Suprapubic skin (tissue), 4 donors: ENCODE results near the gene COMMD6. TPM values are rescaled to one million over a fixed set of nuclear protein-coding genes. Genes with fewer than 3 reads are reported as not detected.

Experiments
- DNase-seq, 2 donors: peaks; one replicate each; pipeline ENCODE4 v3.0.0-alpha.2; 2019; ENCODE audit warnings: low spot score in 2 of 2
- H3K27ac ChIP-seq: fragments of 200-600 bp; sonication (generic); one replicate; pipeline ENCODE4 v1.5.1; 2019
- H3K27me3 ChIP-seq: fragments of 200-600 bp; sonication (generic); one replicate; pipeline ENCODE4 v1.5.1; 2019
- H3K36me3 ChIP-seq: fragments of 200-600 bp; sonication (generic); one replicate; pipeline ENCODE4 v1.5.1; 2019
- H3K4me1 ChIP-seq: fragments of 200-600 bp; sonication (generic); one replicate; pipeline ENCODE4 v1.5.1; 2019
- H3K4me3 ChIP-seq: fragments of 200-600 bp; sonication (generic); one replicate; pipeline ENCODE4 v1.5.1; 2019; ENCODE audit warnings: mild to moderate bottlenecking
- H3K9me3 ChIP-seq: fragments of 200-600 bp; sonication (generic); one replicate; pipeline ENCODE4 v1.5.1; 2019
- CTCF ChIP-seq, 2 donors: fragments of 200-600 bp in 1 of 2; fragments of 450-650 bp in 1 of 2; sonication (generic) in 1 of 2; IDR thresholded peaks; one replicate each; pipeline ENCODE4 v1.5.1; 2016 to 2019; ENCODE audit warnings: antibody characterized with exemption in 2 of 2, mild to moderate bottlenecking in 1 of 2, moderate library complexity in 1 of 2
- EP300 ChIP-seq: sonication (generic); formaldehyde crosslinking; IDR thresholded peaks from one replicate; pipeline ENCODE4 v1.6.1; 2017; ENCODE audit warnings: antibody characterized with exemption
- POLR2A ChIP-seq, 2 donors: fragments of 450-650 bp; IDR thresholded peaks; one replicate each; pipeline ENCODE4 v1.6.1; 2017; ENCODE audit warnings: antibody characterized with exemption in 2 of 2, mild to moderate bottlenecking in 2 of 2, moderate library complexity in 2 of 2
- POLR2AphosphoS5 ChIP-seq, 3 donors: sonication (generic); formaldehyde crosslinking; IDR thresholded peaks; one replicate each; pipeline ENCODE4 v1.6.1; 2017; ENCODE audit warnings: antibody characterized with exemption in 3 of 3
- WGBS: methylation state at CpG from one replicate; pipeline ENCODE4 v1.1.5; 2018; 5-methylcytosine and 5-hydroxymethylcytosine counted together
- total RNA-seq, 4 donors: library from RNA; depleted of rRNA; stranded (reverse); fragments of >200 nt; gene quantifications; one replicate each; pipeline ENCODE4 v1.1.0, GENCODE V29; 2016

Gene COMMD6
- total RNA-seq, 4 donors from 2014 or later: 26.6 to 71.0 (median 42.2) TPM

GRCh38 chr13:75511051-75511625 lies 26.5 kb downstream of the COMMD6 start:
- Histone ChIP-seq H3K9me3 (no peaks in the 10 kb centered on the region), H3K27ac (no peak overlapping the region), H3K36me3 (no peaks in the 10 kb centered on the region), H3K4me1 (no peaks in the 10 kb centered on the region), H3K4me3 (no peak overlapping the region), H3K27me3 (no peaks in the 10 kb centered on the region)
- 93% methylated on average over 3 of the region's 3 CpGs for WGBS
- DNase-seq: no peak
- no peak for TF ChIP-seq POLR2AphosphoS5 (IDR thresholded peaks at IDR 0.05)
- TF ChIP-seq EP300: no peak
- no peak for TF ChIP-seq POLR2A (IDR thresholded peaks at IDR 0.05)
- no peak for TF ChIP-seq CTCF (IDR thresholded peaks at IDR 0.05)

- no peak overlapping the region for H3K4me3 ChIP-seq
- no peaks in the 10 kb centered on the region for H3K9me3 ChIP-seq
- no peaks in the 10 kb centered on the region for H3K4me1 ChIP-seq
- WGBS: 96% methylated on average over 6 of the region's 6 CpGs
- TF ChIP-seq POLR2AphosphoS5 (IDR thresholded peaks at IDR 0.05) (no peak), EP300 (no peak)
- H3K27ac ChIP-seq: no peak overlapping the region
- no peak for DNase-seq
- H3K36me3 ChIP-seq: no peaks in the 10 kb centered on the region
- no peaks in the 10 kb centered on the region for H3K27me3 ChIP-seq
These were observed 29.6 kb downstream of the COMMD6 start for GRCh38 chr13:75508002-75508548.

GRCh38 chr13:75507027-75508001 lies 30.3 kb downstream of the COMMD6 start:
- no peak for DNase-seq
- TF ChIP-seq POLR2AphosphoS5 (IDR thresholded peaks at IDR 0.05) (no peak), EP300 (no peak), POLR2A (IDR thresholded peaks at IDR 0.05) (no peak), CTCF (IDR thresholded peaks at IDR 0.05) (no peak)
- Histone ChIP-seq H3K36me3 (no peaks in the 10 kb centered on the region), H3K27ac (no peak overlapping the region), H3K4me1 (no peaks in the 10 kb centered on the region), H3K4me3 (no peak overlapping the region), H3K27me3 (no peaks in the 10 kb centered on the region), H3K9me3 (no peaks in the 10 kb centered on the region)
- 67% methylated on average over 5 of the region's 10 CpGs for WGBS

GRCh38 chr13:75506018-75506417 lies 31.6 kb downstream of the COMMD6 start:
- Histone ChIP-seq H3K9me3 (no peaks in the 10 kb centered on the region), H3K4me3 (no peak overlapping the region), H3K4me1 (no peaks in the 10 kb centered on the region), H3K27ac (no peak overlapping the region), H3K27me3 (no peaks in the 10 kb centered on the region), H3K36me3 (no peaks in the 10 kb centered on the region)
- TF ChIP-seq CTCF (IDR thresholded peaks at IDR 0.05) (no peak), POLR2AphosphoS5 (IDR thresholded peaks at IDR 0.05) (no peak), POLR2A (IDR thresholded peaks at IDR 0.05) (no peak), EP300 (no peak)
- 87% methylated on average over 1 of the region's 1 CpG for WGBS
- DNase-seq: no peak

- WGBS: 76% methylated on average over 3 of the region's 3 CpGs
- DNase-seq: no peak
- TF ChIP-seq POLR2AphosphoS5 (IDR thresholded peaks at IDR 0.05): no peak
- TF ChIP-seq EP300: no peak
- no peak for TF ChIP-seq POLR2A (IDR thresholded peaks at IDR 0.05)
These were observed 32.3 kb downstream of the COMMD6 start for GRCh38 chr13:75505327-75505726.

GRCh38 chr13:75495938-75496337 lies 41.7 kb downstream of the COMMD6 start:
- TF ChIP-seq POLR2AphosphoS5 (IDR thresholded peaks at IDR 0.05) (no peak), EP300 (no peak), CTCF (IDR thresholded peaks at IDR 0.05) (no peak), POLR2A (IDR thresholded peaks at IDR 0.05) (no peak)

More at GRCh38 chr13:75505327-75505726, 32.3 kb downstream of the COMMD6 start:
- Histone ChIP-seq H3K27me3 (no peaks in the 10 kb centered on the region), H3K4me3 (no peak overlapping the region), H3K4me1 (no peaks in the 10 kb centered on the region), H3K9me3 (no peaks in the 10 kb centered on the region), H3K27ac (no peak overlapping the region), H3K36me3 (no peaks in the 10 kb centered on the region)

More at GRCh38 chr13:75495938-75496337, 41.7 kb downstream of the COMMD6 start:
- H3K27me3 ChIP-seq: peaks cover 2% of the 10 kb centered on the region
- WGBS: 86% methylated on average over 5 of the region's 5 CpGs
- DNase-seq: no peak
- H3K36me3 ChIP-seq: no peaks in the 10 kb centered on the region
- H3K4me1 ChIP-seq: no peaks in the 10 kb centered on the region
- H3K9me3 ChIP-seq: no peaks in the 10 kb centered on the region
- no peak overlapping the region for H3K4me3 ChIP-seq
- no peak overlapping the region for H3K27ac ChIP-seq
